HepG2 (cell line): ENCODE data around the gene GLIS1.

Experiments
- HCFC1 ChIP-seq: fragments of 150-350 bp; IDR thresholded peaks from 2 replicates; pipeline ENCODE4 v1.6.1; 2014; ENCODE audit warnings: low read depth, low read length
- POLR2AphosphoS2 ChIP-seq: IDR thresholded peaks from 2 replicates; pipeline ENCODE4 v1.6.1; 2011; ENCODE audit warnings: low read depth, low read length, improper control_type of control experiment
- SMARCE1 ChIP-seq: fragments of 450-650 bp; IDR thresholded peaks from 2 replicates; pipeline ENCODE4 v1.6.1; 2017; ENCODE audit warnings: borderline replicate concordance
- YY1 ChIP-seq: IDR thresholded peaks from 2 replicates; pipeline ENCODE4 v1.6.1; 2011; ENCODE audit warnings: low read length, low read depth, moderate library complexity, mild to moderate bottlenecking; ENCODE audit not compliant: insufficient read depth, insufficient replicate concordance
- ZNF232 ChIP-seq: sonication (generic); formaldehyde crosslinking; IDR thresholded peaks from 2 replicates; pipeline ENCODE4 v1.4.0; 2020; ENCODE audit warnings: missing genetic modification reagents, borderline replicate concordance
- ZNF24 ChIP-seq: fragments of 450-650 bp; IDR thresholded peaks from 2 replicates; pipeline ENCODE4 v1.6.1; 2017; ENCODE audit warnings: antibody characterized with exemption, mild to moderate bottlenecking
- ZNF619 ChIP-seq: sonication (generic); formaldehyde crosslinking; IDR thresholded peaks from 2 replicates; pipeline ENCODE4 v1.4.0; 2020; ENCODE audit warnings: mild to moderate bottlenecking, missing genetic modification reagents
- TF ChIP-seq, protein P1 (sequence below): sonication (generic); formaldehyde crosslinking; IDR thresholded peaks from 2 replicates; pipeline ENCODE4 v1.4.0; 2020; ENCODE audit warnings: low read depth, mild to moderate bottlenecking, missing genetic modification reagents
- TF ChIP-seq, protein P2 (sequence below): sonication (generic); formaldehyde crosslinking; IDR thresholded peaks from 2 replicates; pipeline ENCODE4 v1.4.0; 2020; ENCODE audit warnings: missing genetic modification reagents
- TF ChIP-seq, protein P3 (sequence below): sonication (generic); formaldehyde crosslinking; IDR thresholded peaks from 2 replicates; pipeline ENCODE4 v1.5.0; 2020; ENCODE audit warnings: mild to moderate bottlenecking, missing genetic modification reagents, moderate library complexity

DNA sequence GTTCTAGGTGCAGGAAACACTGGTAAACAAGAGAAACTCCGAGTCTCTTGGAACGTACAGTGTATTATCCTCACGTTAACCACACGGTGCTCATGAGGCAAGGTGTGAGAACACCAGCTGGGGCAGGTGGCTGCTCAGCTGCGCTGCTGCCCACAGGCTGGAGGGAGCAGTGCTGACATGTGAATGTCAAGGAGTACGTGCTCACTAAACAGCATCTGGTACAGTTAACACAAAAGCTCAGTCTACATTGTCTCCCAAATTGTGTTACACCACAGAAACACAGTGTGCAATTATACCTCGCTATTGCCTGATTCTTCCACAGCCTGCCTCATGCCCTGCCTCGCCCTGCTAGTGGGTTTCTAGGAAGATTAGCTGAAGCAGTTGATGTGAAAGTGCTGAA lies 138.4 kb downstream of the GLIS1 start:
- TF ChIP-seq YY1 (no peak), SMARCE1 (no peak), ZNF232 (CRISPR knock-in tag) (no peak), HCFC1 (no peak), ZNF24 (no peak), ZNF619 (CRISPR knock-in tag) (no peak), POLR2AphosphoS2 (no peak)
- TF ChIP-seq, protein P1, sequence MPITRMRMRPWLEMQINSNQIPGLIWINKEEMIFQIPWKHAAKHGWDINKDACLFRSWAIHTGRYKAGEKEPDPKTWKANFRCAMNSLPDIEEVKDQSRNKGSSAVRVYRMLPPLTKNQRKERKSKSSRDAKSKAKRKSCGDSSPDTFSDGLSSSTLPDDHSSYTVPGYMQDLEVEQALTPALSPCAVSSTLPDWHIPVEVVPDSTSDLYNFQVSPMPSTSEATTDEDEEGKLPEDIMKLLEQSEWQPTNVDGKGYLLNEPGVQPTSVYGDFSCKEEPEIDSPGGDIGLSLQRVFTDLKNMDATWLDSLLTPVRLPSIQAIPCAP (CRISPR knock-in tag), result no peak
- TF ChIP-seq, protein P2, sequence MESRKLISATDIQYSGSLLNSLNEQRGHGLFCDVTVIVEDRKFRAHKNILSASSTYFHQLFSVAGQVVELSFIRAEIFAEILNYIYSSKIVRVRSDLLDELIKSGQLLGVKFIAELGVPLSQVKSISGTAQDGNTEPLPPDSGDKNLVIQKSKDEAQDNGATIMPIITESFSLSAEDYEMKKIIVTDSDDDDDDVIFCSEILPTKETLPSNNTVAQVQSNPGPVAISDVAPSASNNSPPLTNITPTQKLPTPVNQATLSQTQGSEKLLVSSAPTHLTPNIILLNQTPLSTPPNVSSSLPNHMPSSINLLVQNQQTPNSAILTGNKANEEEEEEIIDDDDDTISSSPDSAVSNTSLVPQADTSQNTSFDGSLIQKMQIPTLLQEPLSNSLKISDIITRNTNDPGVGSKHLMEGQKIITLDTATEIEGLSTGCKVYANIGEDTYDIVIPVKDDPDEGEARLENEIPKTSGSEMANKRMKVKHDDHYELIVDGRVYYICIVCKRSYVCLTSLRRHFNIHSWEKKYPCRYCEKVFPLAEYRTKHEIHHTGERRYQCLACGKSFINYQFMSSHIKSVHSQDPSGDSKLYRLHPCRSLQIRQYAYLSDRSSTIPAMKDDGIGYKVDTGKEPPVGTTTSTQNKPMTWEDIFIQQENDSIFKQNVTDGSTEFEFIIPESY (CRISPR knock-in tag), result no peak
- TF ChIP-seq, protein P3, sequence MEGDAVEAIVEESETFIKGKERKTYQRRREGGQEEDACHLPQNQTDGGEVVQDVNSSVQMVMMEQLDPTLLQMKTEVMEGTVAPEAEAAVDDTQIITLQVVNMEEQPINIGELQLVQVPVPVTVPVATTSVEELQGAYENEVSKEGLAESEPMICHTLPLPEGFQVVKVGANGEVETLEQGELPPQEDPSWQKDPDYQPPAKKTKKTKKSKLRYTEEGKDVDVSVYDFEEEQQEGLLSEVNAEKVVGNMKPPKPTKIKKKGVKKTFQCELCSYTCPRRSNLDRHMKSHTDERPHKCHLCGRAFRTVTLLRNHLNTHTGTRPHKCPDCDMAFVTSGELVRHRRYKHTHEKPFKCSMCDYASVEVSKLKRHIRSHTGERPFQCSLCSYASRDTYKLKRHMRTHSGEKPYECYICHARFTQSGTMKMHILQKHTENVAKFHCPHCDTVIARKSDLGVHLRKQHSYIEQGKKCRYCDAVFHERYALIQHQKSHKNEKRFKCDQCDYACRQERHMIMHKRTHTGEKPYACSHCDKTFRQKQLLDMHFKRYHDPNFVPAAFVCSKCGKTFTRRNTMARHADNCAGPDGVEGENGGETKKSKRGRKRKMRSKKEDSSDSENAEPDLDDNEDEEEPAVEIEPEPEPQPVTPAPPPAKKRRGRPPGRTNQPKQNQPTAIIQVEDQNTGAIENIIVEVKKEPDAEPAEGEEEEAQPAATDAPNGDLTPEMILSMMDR (CRISPR knock-in tag), result no peak
